ENCODE results near the gene MFAP3L.

GRCh38 chr4:169958629-169959028 lies 67.6 kb downstream of the MFAP3L start:
- TF ChIP-seq POLR2A (IDR thresholded peaks at IDR 0.05) = no peak
- TF ChIP-seq, protein P1, sequence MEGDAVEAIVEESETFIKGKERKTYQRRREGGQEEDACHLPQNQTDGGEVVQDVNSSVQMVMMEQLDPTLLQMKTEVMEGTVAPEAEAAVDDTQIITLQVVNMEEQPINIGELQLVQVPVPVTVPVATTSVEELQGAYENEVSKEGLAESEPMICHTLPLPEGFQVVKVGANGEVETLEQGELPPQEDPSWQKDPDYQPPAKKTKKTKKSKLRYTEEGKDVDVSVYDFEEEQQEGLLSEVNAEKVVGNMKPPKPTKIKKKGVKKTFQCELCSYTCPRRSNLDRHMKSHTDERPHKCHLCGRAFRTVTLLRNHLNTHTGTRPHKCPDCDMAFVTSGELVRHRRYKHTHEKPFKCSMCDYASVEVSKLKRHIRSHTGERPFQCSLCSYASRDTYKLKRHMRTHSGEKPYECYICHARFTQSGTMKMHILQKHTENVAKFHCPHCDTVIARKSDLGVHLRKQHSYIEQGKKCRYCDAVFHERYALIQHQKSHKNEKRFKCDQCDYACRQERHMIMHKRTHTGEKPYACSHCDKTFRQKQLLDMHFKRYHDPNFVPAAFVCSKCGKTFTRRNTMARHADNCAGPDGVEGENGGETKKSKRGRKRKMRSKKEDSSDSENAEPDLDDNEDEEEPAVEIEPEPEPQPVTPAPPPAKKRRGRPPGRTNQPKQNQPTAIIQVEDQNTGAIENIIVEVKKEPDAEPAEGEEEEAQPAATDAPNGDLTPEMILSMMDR (IDR thresholded peaks at IDR 0.05) = no peak

All from thyroid gland (tissue), 4 donors.